Parathyroid adenoma (tissue), 2 donors: ENCODE results near the gene CAPN9.

ENCODE experiments used
- H2AFZ ChIP-seq: fragments of 300-600 bp; sonication (generic); one replicate; pipeline ENCODE4 v1.7.0; 2017; ENCODE audit warnings: antibody characterized with exemption, mild to moderate bottlenecking
- H3K27ac ChIP-seq: fragments of 300-600 bp; sonication (generic); one replicate; pipeline ENCODE4 v1.7.0; 2017
- H3K27me3 ChIP-seq: fragments of 300-600 bp; sonication (generic); one replicate; pipeline ENCODE4 v1.7.0; 2017; ENCODE audit warnings: low read length; ENCODE audit not compliant: control insufficient read depth, insufficient read depth
- H3K36me3 ChIP-seq: fragments of 300-600 bp; sonication (generic); one replicate; pipeline ENCODE4 v1.7.0; 2017; ENCODE audit warnings: low read length; ENCODE audit not compliant: control insufficient read depth, insufficient read depth
- H3K4me1 ChIP-seq: fragments of 300-600 bp; sonication (generic); one replicate; pipeline ENCODE4 v1.7.0; 2017; ENCODE audit warnings: control low read depth
- H3K4me2 ChIP-seq: fragments of 300-600 bp; sonication (generic); one replicate; pipeline ENCODE4 v1.7.0; 2017; ENCODE audit warnings: low read length
- H3K4me3 ChIP-seq: fragments of 300-600 bp; sonication (generic); one replicate; pipeline ENCODE4 v1.7.0; 2017; ENCODE audit warnings: low read depth, low read length
- H3K79me2 ChIP-seq: fragments of 300-600 bp; sonication (generic); one replicate; pipeline ENCODE4 v1.7.0; 2017; ENCODE audit warnings: control low read depth
- H3K9ac ChIP-seq: fragments of 300-600 bp; sonication (generic); one replicate; pipeline ENCODE4 v1.7.0; 2017; ENCODE audit warnings: mild to moderate bottlenecking
- H3K9me3 ChIP-seq: fragments of 300-600 bp; sonication (generic); one replicate; pipeline ENCODE4 v1.7.0; 2017; ENCODE audit warnings: low read length; ENCODE audit not compliant: control insufficient read depth
- TF ChIP-seq, protein P1 (sequence below): fragments of 300-600 bp; sonication (generic); IDR thresholded peaks from one replicate; pipeline ENCODE4 v1.7.0; 2017; ENCODE audit warnings: antibody characterized with exemption, mild to moderate bottlenecking
- donor health status: primary hyperparathyroidism.

Gene CAPN9

DNA sequence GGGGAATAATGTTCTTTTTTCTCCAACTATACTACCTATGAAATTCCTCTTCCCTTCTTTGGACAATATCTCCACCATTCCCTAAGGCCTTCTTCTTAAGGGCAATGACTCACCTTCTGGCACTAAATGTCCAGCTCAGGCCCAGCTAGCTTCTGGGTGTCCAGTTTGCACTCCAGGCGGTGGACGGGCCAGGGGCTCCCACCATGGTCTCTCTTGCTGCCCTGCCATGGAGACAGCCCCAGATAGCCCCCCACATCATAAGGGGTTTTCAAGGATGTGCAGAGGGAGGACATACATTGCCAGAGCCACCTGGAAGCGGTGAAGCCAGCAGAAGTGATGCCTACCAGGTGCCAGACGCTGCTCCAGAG lies 77.3 kb downstream of the CAPN9 start:
- Histone ChIP-seq H3K79me2 (no peaks in the 10 kb centered on the region), H3K9me3 (no peaks in the 10 kb centered on the region), H3K4me2 (no peak overlapping the region), H3K4me3 (no peak overlapping the region), H3K9ac (no peak overlapping the region), H3K36me3 (no peaks in the 10 kb centered on the region), H3K27me3 (no peaks in the 10 kb centered on the region), H3K4me1 (no peaks in the 10 kb centered on the region), H3K27ac (no peak overlapping the region), H2AFZ (no peak overlapping the region)
- TF ChIP-seq, protein P1, sequence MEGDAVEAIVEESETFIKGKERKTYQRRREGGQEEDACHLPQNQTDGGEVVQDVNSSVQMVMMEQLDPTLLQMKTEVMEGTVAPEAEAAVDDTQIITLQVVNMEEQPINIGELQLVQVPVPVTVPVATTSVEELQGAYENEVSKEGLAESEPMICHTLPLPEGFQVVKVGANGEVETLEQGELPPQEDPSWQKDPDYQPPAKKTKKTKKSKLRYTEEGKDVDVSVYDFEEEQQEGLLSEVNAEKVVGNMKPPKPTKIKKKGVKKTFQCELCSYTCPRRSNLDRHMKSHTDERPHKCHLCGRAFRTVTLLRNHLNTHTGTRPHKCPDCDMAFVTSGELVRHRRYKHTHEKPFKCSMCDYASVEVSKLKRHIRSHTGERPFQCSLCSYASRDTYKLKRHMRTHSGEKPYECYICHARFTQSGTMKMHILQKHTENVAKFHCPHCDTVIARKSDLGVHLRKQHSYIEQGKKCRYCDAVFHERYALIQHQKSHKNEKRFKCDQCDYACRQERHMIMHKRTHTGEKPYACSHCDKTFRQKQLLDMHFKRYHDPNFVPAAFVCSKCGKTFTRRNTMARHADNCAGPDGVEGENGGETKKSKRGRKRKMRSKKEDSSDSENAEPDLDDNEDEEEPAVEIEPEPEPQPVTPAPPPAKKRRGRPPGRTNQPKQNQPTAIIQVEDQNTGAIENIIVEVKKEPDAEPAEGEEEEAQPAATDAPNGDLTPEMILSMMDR = no peak

DNA sequence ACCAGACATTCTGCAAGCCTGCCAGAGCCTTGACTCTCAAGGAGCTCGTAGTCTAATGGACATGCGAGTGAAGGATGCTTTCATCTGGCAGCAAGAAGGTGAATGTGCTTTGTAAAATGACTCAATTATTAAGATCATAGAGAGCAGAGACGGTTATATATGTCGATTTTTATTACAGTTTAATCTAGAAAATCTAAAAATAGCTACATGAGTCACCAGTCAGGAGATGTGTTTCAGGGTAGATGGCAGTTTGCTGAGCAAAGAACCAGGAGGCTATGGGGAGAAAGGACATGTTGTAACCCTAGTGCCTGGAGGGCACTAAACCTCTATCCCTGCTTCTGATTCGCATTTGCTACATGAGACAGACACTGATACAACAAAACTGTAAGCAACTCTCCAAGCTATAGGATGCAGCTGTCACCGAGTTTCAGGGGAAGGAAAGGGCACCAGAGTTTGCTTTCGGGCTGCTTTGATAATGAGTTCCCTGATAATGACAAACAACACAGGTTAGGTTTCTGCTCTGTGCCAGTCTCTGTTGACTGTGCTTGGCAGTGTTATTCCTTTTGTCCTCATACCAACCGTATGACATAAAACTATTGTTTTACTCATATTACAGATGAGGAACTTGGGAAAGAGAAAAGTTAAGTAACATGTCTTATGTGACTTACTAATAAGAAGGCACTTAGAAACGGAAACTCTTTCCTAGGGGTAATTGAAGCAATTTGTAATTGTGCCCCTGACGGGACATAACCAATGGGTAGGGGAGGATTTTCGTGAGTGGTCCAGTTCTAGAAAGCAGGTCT lies 77.9 kb downstream of the CAPN9 start:
- no peaks in the 10 kb centered on the region for H3K4me1 ChIP-seq
- H3K36me3 ChIP-seq = no peaks in the 10 kb centered on the region
- no peaks in the 10 kb centered on the region for H3K79me2 ChIP-seq
- no peak overlapping the region for H3K9ac ChIP-seq
- H3K27ac ChIP-seq = no peak overlapping the region
- H3K4me3 ChIP-seq = no peak overlapping the region
- no peaks in the 10 kb centered on the region for H3K9me3 ChIP-seq
- no peak overlapping the region for H2AFZ ChIP-seq
- TF ChIP-seq, protein P1 = no peak
- H3K27me3 ChIP-seq = no peaks in the 10 kb centered on the region
- no peak overlapping the region for H3K4me2 ChIP-seq

DNA sequence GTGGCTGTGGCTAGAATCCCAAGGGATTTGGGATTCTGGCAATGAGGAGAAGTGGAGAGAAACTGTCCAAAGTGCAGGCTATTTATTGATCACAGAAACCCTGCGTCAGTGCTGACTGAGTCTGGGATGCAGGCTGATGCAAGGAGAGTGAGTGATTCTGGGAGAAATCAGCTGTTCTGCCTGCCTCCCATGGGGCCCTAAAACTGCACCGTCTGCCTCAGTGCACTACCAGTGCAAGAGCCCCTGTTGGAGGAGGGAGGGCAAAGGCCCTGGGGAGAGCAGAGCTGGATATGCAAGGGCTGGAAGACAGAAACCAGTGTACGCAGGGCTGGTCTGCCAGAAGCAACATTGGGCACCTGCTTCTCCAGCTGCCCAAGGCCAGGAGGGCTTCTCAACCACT lies 78.6 kb downstream of the CAPN9 start:
- Histone ChIP-seq H3K27me3 (no peaks in the 10 kb centered on the region), H3K79me2 (no peaks in the 10 kb centered on the region), H3K4me1 (no peaks in the 10 kb centered on the region), H2AFZ (no peak overlapping the region), H3K4me3 (no peak overlapping the region), H3K9me3 (no peaks in the 10 kb centered on the region), H3K36me3 (no peaks in the 10 kb centered on the region), H3K27ac (no peak overlapping the region), H3K4me2 (no peak overlapping the region), H3K9ac (no peak overlapping the region)
- TF ChIP-seq, protein P1 = no peak

DNA sequence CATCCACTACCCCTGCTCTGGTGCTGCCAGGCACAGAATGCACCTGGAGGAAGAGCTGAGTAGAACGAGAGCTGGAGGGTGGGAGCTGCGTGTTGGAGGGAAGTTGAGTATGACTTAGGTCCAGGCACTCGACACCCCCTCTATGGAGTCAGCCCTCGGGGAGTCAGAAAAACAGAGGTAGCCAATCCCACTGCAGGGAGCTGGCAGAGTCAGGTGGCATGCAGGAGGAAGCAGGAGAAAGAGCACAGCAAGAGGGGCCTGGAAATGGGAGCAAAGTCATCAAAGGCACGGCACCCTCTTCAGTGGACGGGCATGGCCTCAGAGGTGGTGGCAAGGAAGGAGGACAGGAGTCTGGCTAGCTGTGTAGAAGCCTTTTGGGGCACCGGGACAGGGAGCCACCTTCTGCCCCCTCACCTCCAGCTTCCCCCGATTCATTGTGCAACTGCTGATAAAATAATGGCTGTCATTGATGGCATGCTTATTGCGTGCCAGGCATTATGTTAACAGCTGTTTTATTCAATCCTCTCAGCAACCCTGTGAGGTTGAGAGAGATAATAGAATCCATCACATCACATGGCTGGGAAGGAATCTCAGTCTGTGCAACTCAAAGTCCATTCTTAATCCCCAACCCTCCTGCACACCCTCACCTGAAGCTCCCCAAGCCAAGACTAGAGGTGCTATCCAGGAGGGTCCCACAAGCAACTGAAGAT lies 79.1 kb downstream of the CAPN9 start:
- Histone ChIP-seq H3K27me3 (no peaks in the 10 kb centered on the region), H3K4me3 (no peak overlapping the region), H3K79me2 (no peaks in the 10 kb centered on the region), H3K4me1 (no peaks in the 10 kb centered on the region), H3K4me2 (no peak overlapping the region), H3K9ac (no peak overlapping the region), H3K27ac (no peak overlapping the region), H3K9me3 (no peaks in the 10 kb centered on the region), H2AFZ (no peak overlapping the region), H3K36me3 (no peaks in the 10 kb centered on the region)
- TF ChIP-seq, protein P1 = no peak
